Lower leg skin (tissue), 3 donors: ENCODE measurements around the gene PBX1.

Experiments used
- POLR2A ChIP-seq, 2 donors: fragments of 450-650 bp; IDR thresholded peaks; one replicate each; pipeline ENCODE4 v1.6.1; 2016 to 2017; ENCODE audit warnings: antibody characterized with exemption in 2 of 2, mild to moderate bottlenecking in 1 of 2, moderate library complexity in 1 of 2
- TF ChIP-seq, protein P1 (sequence below), 3 donors: fragments of 450-650 bp; IDR thresholded peaks; one replicate each; pipeline ENCODE4 v1.5.1; 2016; ENCODE audit warnings: antibody characterized with exemption in 3 of 3, mild to moderate bottlenecking in 3 of 3, moderate library complexity in 2 of 3

GRCh38 chr1:164586591-164586990 is 27.6 kb downstream of the PBX1 start:
- TF ChIP-seq, protein P1, sequence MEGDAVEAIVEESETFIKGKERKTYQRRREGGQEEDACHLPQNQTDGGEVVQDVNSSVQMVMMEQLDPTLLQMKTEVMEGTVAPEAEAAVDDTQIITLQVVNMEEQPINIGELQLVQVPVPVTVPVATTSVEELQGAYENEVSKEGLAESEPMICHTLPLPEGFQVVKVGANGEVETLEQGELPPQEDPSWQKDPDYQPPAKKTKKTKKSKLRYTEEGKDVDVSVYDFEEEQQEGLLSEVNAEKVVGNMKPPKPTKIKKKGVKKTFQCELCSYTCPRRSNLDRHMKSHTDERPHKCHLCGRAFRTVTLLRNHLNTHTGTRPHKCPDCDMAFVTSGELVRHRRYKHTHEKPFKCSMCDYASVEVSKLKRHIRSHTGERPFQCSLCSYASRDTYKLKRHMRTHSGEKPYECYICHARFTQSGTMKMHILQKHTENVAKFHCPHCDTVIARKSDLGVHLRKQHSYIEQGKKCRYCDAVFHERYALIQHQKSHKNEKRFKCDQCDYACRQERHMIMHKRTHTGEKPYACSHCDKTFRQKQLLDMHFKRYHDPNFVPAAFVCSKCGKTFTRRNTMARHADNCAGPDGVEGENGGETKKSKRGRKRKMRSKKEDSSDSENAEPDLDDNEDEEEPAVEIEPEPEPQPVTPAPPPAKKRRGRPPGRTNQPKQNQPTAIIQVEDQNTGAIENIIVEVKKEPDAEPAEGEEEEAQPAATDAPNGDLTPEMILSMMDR (IDR thresholded peaks at IDR 0.05), result no peak
- TF ChIP-seq POLR2A (IDR thresholded peaks at IDR 0.05), result no peak
